OCI-M1 (cell line): ENCODE data around the gene GLB1L.

Experiments used
- DNase-seq: peaks from one replicate; lab custom pipeline; 2025; lab: John Stamatoyannopoulos, UW

GLB1L gene

DNA sequence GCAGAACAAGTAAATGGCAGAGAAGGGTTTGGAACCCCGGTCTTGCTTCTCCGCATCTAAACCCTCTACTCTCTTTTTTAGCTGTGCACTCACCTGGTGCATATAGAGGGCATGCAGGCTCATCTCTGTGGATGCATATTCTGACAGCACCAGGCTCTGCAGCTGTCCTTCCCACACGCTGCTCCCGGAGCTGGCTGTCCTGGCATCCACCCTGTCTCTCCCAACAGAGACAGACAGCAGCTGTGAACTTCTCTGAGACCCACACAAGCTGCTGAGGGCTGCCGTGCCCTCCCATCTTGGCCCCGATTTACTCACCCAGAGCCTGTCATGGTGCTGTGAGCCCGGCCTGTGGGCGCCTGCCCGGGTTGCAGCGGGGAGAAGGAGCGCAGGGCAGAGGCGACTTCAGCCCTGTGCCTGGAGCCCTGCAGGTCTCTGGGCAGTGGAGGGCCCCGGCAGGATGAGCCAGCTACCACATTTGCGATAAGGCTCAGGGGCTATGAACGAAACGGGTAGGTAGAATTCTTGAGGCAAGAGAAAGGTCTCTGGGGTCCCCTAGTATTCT lies 23.2 kb downstream of the GLB1L start:
- DNase-seq, result no peak

GRCh38 chr2:219220652-219221402 lies 24.4 kb downstream of the GLB1L start:
- no peak for DNase-seq

GRCh38 chr2:219219784-219220532 lies 25.3 kb downstream of the GLB1L start:
- no peak for DNase-seq

- peak; percentile 23 for DNase-seq
Measured at GRCh38 chr2:219218732-219219701, 26.2 kb downstream of the GLB1L start, which contains the start of gene ABCB6. Gene ABCB6 (minus strand): TSS chr2:219218958. CDS start chr2:219218673, 285 bp downstream.

GRCh38 chr2:219218217-219218731 lies 27.0 kb downstream of the GLB1L start:
- no peak for DNase-seq

- DNase-seq, result no peak
Measured at GRCh38 chr2:219216535-219216915, 28.7 kb downstream of the GLB1L start.

DNA sequence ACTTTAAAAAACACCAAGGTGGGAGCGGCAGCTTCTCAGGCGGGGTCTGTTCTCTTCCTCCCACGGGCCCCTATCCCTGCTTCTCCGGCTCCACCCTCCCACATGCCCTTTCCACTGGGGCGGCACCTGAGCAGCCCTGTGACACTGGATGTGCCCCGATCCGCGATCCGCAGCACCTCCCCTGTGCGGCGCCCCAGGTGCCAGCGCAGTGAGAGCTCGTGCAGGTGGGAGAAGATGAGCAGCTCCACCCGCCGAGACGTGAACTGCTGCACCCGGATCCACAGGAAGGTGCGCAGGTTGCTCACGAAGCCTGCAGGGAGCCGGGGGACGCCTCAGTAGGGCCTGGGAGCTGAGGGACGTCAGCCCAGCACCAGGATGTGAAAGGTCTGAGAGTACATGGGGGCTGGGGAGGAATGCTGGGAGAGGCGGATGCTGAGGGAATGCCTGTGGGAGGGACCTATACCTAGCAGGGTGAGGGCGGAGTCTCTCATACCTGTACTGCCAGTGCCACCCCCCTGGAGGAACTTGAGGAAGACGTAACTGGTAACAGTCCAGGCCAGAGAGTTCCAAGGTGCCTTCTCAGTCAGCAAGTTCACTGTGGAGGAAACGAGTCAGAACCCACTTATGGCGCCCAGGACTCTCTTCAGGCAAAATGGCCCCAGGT lies 29.2 kb downstream of the GLB1L start:
- DNase-seq, result no peak

- DNase-seq, result no peak
Measured at GRCh38 chr2:219214786-219215185, 30.5 kb downstream of the GLB1L start.

DNA sequence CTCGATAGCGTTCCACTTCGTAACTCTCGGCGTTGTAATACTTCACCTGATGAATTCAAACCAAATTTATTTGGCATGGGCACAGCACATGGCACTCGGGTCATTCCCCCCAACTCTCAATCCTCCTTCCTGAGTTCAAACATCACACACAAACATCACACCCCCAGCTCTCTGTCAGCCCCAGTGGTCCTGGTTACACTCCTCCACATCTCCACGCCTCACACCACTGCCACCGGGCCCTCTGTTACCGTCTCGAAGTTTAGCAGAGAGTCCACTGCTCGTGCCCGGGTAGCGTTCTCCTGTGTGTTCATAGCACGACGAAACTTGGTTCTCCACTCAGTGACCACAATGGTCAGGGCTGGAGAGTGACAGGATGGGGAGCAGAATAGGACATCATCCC lies 31.1 kb downstream of the GLB1L start:
- DNase-seq, result no peak

- DNase-seq, result no peak
Measured at GRCh38 chr2:219213486-219214071, 31.7 kb downstream of the GLB1L start.

- DNase-seq, result no peak
Measured at GRCh38 chr2:219213026-219213415, 32.2 kb downstream of the GLB1L start.

GRCh38 chr2:219210886-219211362 lies 34.3 kb downstream of the GLB1L start:
- no peak for DNase-seq

DNA sequence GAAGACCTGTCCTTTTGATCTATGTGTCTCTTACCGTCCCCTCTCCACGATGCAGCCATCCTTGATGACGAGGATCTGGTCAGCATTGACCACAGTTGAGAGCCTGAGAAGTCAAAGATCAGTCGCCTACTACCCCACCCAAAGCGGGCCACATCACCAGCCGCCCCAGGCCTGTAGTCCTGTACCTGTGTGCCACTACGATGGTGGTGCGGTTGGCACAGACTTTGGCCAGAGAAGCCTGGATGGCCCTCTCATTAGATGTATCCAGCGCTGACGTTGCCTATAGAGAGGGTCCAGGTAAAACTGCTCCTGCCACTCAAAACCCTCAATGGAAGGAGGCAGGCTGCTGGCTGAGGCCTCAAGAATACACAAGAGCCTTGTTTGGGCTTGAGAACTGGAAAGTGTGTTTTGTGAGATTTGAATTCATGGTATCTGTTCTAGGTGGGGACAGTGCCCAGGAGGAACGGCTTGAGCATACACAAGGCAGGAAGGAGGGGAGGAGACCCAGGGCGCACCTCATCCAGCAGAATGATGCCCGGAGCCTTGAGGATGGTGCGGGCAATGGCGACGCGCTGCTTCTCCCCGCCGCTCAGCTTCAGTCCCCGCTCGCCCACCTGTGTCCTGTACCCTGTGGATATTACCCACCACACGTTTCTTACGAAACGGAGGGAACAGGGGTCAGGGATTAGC lies 34.9 kb downstream of the GLB1L start:
- DNase-seq, result no peak

- DNase-seq, result no peak
Measured at GRCh38 chr2:219209236-219210195, 35.7 kb downstream of the GLB1L start.

DNA sequence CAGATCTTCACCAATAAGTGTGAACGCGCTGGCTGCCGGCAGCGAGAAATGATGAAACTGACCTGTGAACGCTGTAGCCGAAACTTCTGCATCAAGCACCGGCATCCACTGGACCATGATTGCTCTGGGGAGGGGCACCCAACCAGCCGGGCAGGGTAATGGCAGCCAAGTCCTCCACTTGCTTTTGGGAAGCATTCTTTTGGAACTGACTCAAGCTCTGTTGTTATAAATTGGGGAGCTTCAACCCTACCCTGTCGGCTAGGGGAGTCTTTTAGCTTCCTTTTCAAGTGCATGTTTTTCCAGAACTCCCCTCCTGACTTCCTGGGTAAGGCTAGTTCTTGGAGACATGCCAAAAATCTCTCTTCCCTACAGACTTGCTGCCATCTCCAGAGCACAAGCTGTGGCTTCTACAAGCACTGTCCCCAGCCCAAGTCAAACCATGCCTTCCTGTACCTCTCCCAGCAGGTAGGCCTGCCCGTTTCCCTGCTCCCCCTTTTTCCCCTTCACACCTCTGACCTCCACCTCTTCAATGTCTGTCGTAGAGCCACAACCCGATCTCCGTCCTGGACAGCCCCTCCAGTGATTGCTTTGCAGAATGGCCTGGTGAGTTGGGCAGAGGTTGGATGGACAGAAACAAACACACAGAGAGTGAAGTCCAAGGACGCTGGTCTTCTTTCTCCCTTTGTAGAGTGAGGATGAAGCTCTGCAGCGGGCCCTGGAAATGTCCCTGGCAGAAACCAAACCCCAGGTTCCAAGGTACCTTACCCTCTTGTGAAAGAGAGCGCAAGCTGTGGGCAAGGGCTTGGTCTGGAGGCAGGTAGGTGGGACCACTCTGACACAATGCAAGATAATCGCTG lies 37.1 kb downstream of the GLB1L start:
- no peak for DNase-seq

DNA sequence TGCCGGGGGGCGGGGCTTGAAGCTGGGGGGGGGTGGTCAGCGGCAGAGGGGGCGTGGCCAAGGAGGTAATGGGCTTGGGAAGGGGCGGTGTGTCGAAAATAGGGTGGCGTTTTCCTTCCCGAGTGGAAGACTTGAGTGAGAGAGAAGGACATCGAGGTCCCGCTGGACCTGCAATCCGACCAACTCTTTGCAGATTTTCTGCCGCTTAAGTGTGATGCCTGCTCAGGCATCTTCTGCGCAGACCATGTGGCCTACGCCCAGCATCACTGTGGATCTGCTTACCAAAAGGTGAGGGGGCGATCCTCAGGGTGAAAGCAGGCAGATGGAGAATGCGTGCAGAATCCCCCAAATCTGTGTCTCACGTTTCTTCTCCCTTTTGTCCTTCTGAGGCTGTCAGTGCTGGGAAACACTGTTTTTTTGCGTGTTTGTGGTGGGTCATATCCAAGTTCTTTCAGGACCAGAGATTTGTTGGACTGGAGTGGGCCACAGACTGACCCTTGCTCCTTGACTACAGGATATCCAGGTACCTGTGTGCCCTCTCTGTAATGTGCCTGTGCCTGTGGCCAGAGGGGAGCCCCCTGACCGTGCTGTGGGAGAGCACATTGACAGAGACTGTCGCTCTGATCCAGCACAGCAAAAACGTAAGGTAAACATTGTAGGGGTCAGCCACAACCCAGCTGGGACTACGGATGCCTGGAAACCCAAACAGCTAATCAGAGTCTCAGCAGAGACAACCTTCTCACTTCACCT lies 37.9 kb downstream of the GLB1L start:
- no peak for DNase-seq
